ENCODE data around the gene ZACN.

Gene ZACN

DNA sequence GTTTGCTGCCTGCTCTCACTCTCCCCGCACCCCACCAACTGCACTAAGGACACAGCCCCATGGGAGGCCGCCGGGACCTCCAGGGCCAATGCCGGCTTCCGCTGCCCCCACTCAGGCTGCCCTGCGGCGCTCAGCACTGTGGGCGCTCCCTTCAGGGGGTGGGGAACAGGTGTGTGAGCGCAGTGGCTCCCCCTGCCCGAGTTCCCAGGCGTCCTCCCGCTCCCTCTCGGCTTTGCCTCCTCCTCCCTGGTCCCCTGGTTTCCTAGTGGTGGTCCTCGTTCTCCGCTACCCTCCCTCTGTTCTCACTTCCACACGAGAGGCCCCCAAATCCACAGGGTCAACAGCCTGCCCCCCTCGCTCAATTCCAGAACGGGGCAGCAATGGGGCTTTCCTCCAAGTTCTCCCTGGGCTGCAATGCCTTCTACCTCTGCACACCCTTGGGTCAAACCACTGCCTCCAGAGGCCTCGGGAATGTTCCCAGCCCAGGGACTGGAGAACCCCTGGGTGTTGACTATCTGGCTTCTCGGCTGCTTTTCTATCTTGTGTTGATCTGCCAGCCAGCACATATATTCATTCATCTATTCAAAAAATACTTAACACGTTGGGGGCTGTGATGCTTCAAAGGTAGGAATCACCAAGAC is 52.2 kb downstream of the ZACN start:
- Histone ChIP-seq H3F3A (ENCODE audit: insufficient read depth, low read length) (no peaks in the 10 kb centered on the region), H3K9me2 (replicated peaks; ENCODE audit: insufficient read depth, low read length) (no peaks in the 10 kb centered on the region), H3K36me3 (replicated peaks; ENCODE audit: insufficient read depth, low read length) (no peaks in the 10 kb centered on the region), H3K79me2 (ENCODE audit: low read length) (no peaks in the 10 kb centered on the region), H3K4me3 (ENCODE audit: low read length) (no peak overlapping the region), H4K20me1 (ENCODE audit: insufficient read depth, low read length) (no peaks in the 10 kb centered on the region), H3K4me1 (ENCODE audit: low read length) (no peaks in the 10 kb centered on the region), H3K4me2 (ENCODE audit: low read depth, low read length) (no peak overlapping the region), H2AFZ (ENCODE audit: low read length) (no peak overlapping the region), H3K9me3 (replicated peaks; ENCODE audit: insufficient read depth, low read length) (no peaks in the 10 kb centered on the region), H3K27ac (ENCODE audit: low read length) (no peak overlapping the region), H3K9ac (ENCODE audit: low read length) (no peak overlapping the region), H3K27me3 (replicated peaks; ENCODE audit: insufficient read depth, low read length) (no peaks in the 10 kb centered on the region)
- TF ChIP-seq EZH2 (optimal IDR thresholded peaks at IDR 0.05; ENCODE audit: low read depth, low read length) (no peak), CTCF (IDR thresholded peaks at IDR 0.05; ENCODE audit: low read length) (no peak), EZH2phosphoT487 (IDR thresholded peaks at IDR 0.05; ENCODE audit: low read length) (no peak)
- DNase-seq: no peak

DNA sequence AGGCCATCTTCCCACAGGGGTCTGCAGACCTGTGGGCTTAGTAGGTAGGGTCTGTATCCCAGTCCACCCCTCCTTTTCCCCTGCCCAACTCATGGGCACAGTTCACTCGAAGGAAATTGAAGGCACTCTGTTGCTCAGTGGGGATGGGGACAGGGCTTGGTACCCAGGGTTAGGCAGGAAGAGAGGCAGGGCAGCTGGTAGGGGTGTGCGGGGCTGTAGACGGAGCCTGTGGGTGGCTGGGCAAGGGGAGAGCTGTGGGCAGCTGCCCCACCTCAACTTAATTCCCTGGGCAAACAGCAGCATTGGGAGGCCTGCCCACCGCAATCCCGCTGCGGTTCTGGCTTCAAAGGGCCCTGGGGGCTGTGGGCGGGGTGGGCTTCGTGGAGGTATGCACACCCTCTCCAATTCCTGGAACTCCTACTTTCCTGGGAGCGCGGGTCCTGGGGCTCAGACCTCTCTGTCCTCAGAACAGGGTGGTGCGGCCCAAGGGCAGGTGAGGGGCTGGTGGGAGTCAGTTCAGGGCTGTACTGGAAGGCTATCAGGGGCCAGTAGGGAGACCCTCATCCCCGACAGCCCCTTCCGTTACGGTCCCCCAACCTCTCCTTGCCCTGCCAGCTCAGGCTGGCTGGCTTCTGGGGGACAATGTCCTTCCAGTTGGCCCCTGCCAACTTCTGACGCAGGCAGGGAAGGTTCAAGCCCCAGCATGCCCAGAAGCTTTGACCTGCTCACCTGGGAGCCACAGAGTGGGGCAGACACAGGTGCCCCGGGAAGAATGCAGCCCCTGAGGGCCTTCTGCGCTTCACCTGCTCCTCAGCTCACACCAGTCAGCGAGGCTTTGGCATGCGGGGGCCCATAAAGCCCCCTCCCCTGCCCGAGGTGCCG is 53.0 kb downstream of the ZACN start:
- Histone ChIP-seq H3K4me1 (ENCODE audit: low read length) (no peaks in the 10 kb centered on the region), H3K4me2 (ENCODE audit: low read depth, low read length) (no peak overlapping the region), H3K27ac (ENCODE audit: low read length) (no peak overlapping the region), H3F3A (ENCODE audit: insufficient read depth, low read length) (no peaks in the 10 kb centered on the region), H4K20me1 (ENCODE audit: insufficient read depth, low read length) (no peaks in the 10 kb centered on the region), H3K36me3 (replicated peaks; ENCODE audit: insufficient read depth, low read length) (no peaks in the 10 kb centered on the region), H3K27me3 (replicated peaks; ENCODE audit: insufficient read depth, low read length) (no peaks in the 10 kb centered on the region), H3K9me3 (replicated peaks; ENCODE audit: insufficient read depth, low read length) (no peaks in the 10 kb centered on the region), H2AFZ (ENCODE audit: low read length) (no peak overlapping the region), H3K9ac (ENCODE audit: low read length) (no peak overlapping the region), H3K79me2 (ENCODE audit: low read length) (no peaks in the 10 kb centered on the region), H3K9me2 (replicated peaks; ENCODE audit: insufficient read depth, low read length) (no peaks in the 10 kb centered on the region), H3K4me3 (ENCODE audit: low read length) (no peak overlapping the region)
- DNase-seq: no peak
- TF ChIP-seq EZH2phosphoT487 (IDR thresholded peaks at IDR 0.05; ENCODE audit: low read length): no peak
- no peak for TF ChIP-seq CTCF (IDR thresholded peaks at IDR 0.05; ENCODE audit: low read length)
- TF ChIP-seq EZH2 (optimal IDR thresholded peaks at IDR 0.05; ENCODE audit: low read depth, low read length): no peak

All from MM.1S (cell line).